K562 (cell line): ENCODE measurements around the gene AIF1. TPM values are rescaled to one million over a fixed set of nuclear protein-coding genes. Genes with fewer than 3 reads are reported as not detected.

Experiments used
- CSDE1 ChIP-seq, 2 experiments: fragments of 450-650 bp; IDR thresholded peaks; 2 replicates each; pipeline ENCODE4 v1.6.1; 2016; ENCODE audit warnings: mild to moderate bottlenecking in 1 of 2
- E2F3 ChIP-seq: fragments of 250-450 bp; sonication (Bioruptor Pico); IDR thresholded peaks from 2 replicates; pipeline ENCODE4 v1.4.0; 2020; ENCODE audit warnings: mild to moderate bottlenecking
- ERF ChIP-seq: fragments of 450-650 bp; formaldehyde crosslinking; IDR thresholded peaks from 2 replicates; pipeline ENCODE4 v1.4.0; 2020; ENCODE audit warnings: mild to moderate bottlenecking, mixed read lengths
- HNRNPK ChIP-seq: fragments of 200-400 bp; formaldehyde crosslinking; IDR thresholded peaks from one replicate; pipeline ENCODE4 v1.6.1; 2018; ENCODE audit warnings: mild to moderate bottlenecking, low read depth, low read length; ENCODE audit not compliant: poor library complexity, severe bottlenecking
- JUNB ChIP-seq: fragments of 450-650 bp; formaldehyde crosslinking; conservative IDR thresholded peaks from 2 replicates; pipeline ENCODE4 v1.4.0; 2020; ENCODE audit warnings: mild to moderate bottlenecking
- KAT8 ChIP-seq: fragments of 450-650 bp; IDR thresholded peaks from 2 replicates; pipeline ENCODE4 v1.6.1; 2016; ENCODE audit warnings: low read depth, mild to moderate bottlenecking
- MYC ChIP-seq, 2 experiments: fragments of 250-450 bp in 1 of 2; sonication (Bioruptor Pico) in 1 of 2; IDR thresholded peaks; 2 replicates each; pipeline versions ENCODE4 v1.5.1 to v1.6.1; 2012 to 2021; ENCODE audit warnings: low read depth in 2 of 2, borderline replicate concordance in 1 of 2, improper control_type of control experiment in 1 of 2, low read length in 1 of 2, mild to moderate bottlenecking in 1 of 2, moderate library complexity in 1 of 2
- POLR2A ChIP-seq: fragments of 450-650 bp; conservative IDR thresholded peaks from 2 replicates; pipeline ENCODE4 v1.6.1; 2016
- POLR3A ChIP-seq: IDR thresholded peaks from 2 replicates; pipeline ENCODE4 v1.6.1; 2011; ENCODE audit warnings: borderline replicate concordance, mild to moderate bottlenecking, moderate library complexity; ENCODE audit not compliant: insufficient read length, insufficient read depth; ENCODE audit errors: extremely low read depth
- SIX5 ChIP-seq, 2 experiments: IDR thresholded peaks; 2 replicates each; pipeline ENCODE4 v1.6.1; 2011; ENCODE audit warnings: low read length in 2 of 2, borderline replicate concordance in 1 of 2, low read depth in 1 of 2, mild to moderate bottlenecking in 1 of 2, moderate library complexity in 1 of 2; ENCODE audit not compliant: insufficient read depth in 1 of 2
- ZNF512 ChIP-seq: IDR thresholded peaks from 2 replicates; pipeline ENCODE4 v1.6.1; 2016; ENCODE audit warnings: missing genetic modification characterization, missing compliant biosample characterization
- ZNF551 ChIP-seq: fragments of 250-450 bp; sonication (Bioruptor Pico); IDR thresholded peaks from 2 replicates; pipeline ENCODE4 v1.5.0; 2021; ENCODE audit warnings: mild to moderate bottlenecking, moderate library complexity
- polyA plus RNA-seq, 8 experiments: library from polyadenylated mRNA; depleted of rRNA in 4 of 8; stranded (reverse) in 5 of 8; unstranded in 3 of 8; fragments of >200 nt; fragmentation: Nextera tagmentation in 2 of 8; fragmentation: Illumina TruSeq in 1 of 8; extraction: Ambion mirVana in 2 of 8; extraction: Trizol in 1 of 8; gene quantifications; 2 replicates each; pipeline versions ENCODE4 v1.2.1 to v1.2.3, GENCODE V29; 2011 to 2014; ENCODE audit warnings: inconsistent platforms in 1 of 8, missing spikeins in 1 of 8
- total RNA-seq, 7 experiments: library from RNA; depleted of rRNA in 6 of 7; stranded (reverse); fragments of >200 nt in 6 of 7; fragmentation: Illumina TruSeq in 2 of 7; extraction: Trizol in 2 of 7; gene quantifications; 2 replicates each; pipeline versions ENCODE4 v1.2.1 to v1.2.3, GENCODE V29; 2011 to 2021; ENCODE audit warnings: low replicate concordance in 1 of 7
- TF ChIP-seq, protein P1 (sequence below): fragments of 250-450 bp; sonication (Bioruptor Pico); IDR thresholded peaks from 2 replicates; pipeline ENCODE4 v1.4.0; 2020; ENCODE audit warnings: mild to moderate bottlenecking
- TF ChIP-seq, protein P2 (sequence below): fragments of 450-650 bp; IDR thresholded peaks from 2 replicates; pipeline ENCODE4 v1.6.1; 2016; ENCODE audit warnings: low read depth, mild to moderate bottlenecking, moderate library complexity
- TF ChIP-seq, protein P3 (sequence below): sonication (generic); formaldehyde crosslinking; IDR thresholded peaks from 2 replicates; pipeline ENCODE4 v1.8.1; 2023; ENCODE audit warnings: mild to moderate bottlenecking, missing genetic modification reagents
- TF ChIP-seq, protein P4 (sequence below): fragments of 450-650 bp; IDR thresholded peaks from 2 replicates; pipeline ENCODE4 v1.7.1; 2018; ENCODE audit warnings: mild to moderate bottlenecking, low read depth; ENCODE audit not compliant: partially characterized antibody
- TF ChIP-seq, protein P5 (sequence below): fragments of 200-800 bp; sonication (Bioruptor generic); IDR thresholded peaks from 2 replicates; pipeline ENCODE4 v1.6.1; 2017; ENCODE audit warnings: missing genetic modification characterization, missing compliant biosample characterization

Gene AIF1
- total and polyA plus RNA-seq, 9 of the 15 experiments (the other 6 are each of a cell fraction or from before 2014, with no cell fraction given): 9.4 to 33.4 (median 19.4) TPM

DNA sequence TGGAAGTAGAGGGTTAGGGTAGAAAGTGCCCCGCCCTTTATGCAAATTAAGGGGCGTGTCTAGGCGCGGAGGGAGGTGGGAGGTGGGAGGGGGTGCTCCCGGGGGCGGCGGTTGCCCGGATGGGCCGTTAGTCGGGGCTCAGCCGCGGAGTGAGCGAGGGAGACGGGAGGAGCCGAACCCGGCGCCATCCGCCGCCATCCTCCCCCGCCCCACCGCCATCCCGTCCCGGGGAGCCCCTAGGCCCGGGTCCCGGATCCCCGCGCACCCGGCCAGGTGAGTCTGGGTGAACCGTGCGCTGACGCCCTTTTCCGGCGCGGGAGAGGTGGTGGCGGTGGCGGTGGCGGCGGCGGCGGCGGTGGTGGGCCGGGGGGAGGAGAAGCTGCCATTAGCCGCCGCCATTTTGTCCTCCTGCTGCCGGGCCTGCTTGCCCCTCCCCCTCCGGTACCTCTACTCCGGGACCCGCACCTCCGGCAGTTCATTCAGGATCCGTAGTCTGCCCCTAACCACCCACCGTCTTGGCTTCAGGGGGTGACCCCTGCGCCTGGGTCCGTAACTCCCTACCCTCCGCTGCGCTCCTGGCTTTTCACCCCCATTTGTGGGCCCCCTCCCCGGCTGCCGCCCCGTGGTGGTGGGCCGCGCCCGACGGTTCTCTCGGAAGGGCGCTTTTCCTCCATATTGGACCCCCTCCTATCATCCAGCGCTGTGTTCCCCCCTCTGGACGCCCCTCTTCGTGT lies 5.7 kb downstream of the AIF1 start, which contains the start of gene PRRC2A (continued):
- TF ChIP-seq, protein P1, sequence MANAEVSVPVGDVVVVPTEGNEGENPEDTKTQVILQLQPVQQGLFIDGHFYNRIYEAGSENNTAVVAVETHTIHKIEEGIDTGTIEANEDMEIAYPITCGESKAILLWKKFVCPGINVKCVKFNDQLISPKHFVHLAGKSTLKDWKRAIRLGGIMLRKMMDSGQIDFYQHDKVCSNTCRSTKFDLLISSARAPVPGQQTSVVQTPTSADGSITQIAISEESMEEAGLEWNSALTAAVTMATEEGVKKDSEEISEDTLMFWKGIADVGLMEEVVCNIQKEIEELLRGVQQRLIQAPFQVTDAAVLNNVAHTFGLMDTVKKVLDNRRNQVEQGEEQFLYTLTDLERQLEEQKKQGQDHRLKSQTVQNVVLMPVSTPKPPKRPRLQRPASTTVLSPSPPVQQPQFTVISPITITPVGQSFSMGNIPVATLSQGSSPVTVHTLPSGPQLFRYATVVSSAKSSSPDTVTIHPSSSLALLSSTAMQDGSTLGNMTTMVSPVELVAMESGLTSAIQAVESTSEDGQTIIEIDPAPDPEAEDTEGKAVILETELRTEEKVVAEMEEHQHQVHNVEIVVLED (CRISPR knock-in tag): peak; percentile 38; the same call in 1 of the 2 replicates
- TF ChIP-seq, protein P2, sequence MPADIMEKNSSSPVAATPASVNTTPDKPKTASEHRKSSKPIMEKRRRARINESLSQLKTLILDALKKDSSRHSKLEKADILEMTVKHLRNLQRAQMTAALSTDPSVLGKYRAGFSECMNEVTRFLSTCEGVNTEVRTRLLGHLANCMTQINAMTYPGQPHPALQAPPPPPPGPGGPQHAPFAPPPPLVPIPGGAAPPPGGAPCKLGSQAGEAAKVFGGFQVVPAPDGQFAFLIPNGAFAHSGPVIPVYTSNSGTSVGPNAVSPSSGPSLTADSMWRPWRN: no peak
- TF ChIP-seq POLR3A (no peak), SIX5 (IDR thresholded peaks at IDR 0.05; ENCODE audit: borderline replicate concordance in 1 of 2, insufficient read depth in 1 of 2, low read depth in 1 of 2, low read length in 2 of 2) (no peak), E2F3 (CRISPR knock-in tag) (0 out of 2 replicates have a peak, but pooled peaks have one; percentile 10), POLR2A (peak; percentile 83), MYC (IDR thresholded peaks at IDR 0.05; ENCODE audit: low read depth, low read length) (peak; percentile 92), MYC (CRISPR knock-in tag; IDR thresholded peaks at IDR 0.05; ENCODE audit: borderline replicate concordance, low read depth) (peak; percentile 92; the same call in 1 of the 2 replicates), ERF (CRISPR knock-in tag) (0 out of 2 replicates have a peak, but pooled peaks have one; percentile 33), ZNF551 (CRISPR knock-in tag) (no peak), HNRNPK (no peak), ZNF512 (no peak), KAT8 (peak; percentile 78), CSDE1 (IDR thresholded peaks at IDR 0.05) (no peak; a peak in 1 of 4 replicates), JUNB (CRISPR knock-in tag) (no peak)
- TF ChIP-seq, protein P3, sequence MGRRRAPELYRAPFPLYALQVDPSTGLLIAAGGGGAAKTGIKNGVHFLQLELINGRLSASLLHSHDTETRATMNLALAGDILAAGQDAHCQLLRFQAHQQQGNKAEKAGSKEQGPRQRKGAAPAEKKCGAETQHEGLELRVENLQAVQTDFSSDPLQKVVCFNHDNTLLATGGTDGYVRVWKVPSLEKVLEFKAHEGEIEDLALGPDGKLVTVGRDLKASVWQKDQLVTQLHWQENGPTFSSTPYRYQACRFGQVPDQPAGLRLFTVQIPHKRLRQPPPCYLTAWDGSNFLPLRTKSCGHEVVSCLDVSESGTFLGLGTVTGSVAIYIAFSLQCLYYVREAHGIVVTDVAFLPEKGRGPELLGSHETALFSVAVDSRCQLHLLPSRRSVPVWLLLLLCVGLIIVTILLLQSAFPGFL (CRISPR knock-in tag): 0 out of 2 replicates have a peak, but pooled peaks have one; percentile 57
- TF ChIP-seq, protein P4, sequence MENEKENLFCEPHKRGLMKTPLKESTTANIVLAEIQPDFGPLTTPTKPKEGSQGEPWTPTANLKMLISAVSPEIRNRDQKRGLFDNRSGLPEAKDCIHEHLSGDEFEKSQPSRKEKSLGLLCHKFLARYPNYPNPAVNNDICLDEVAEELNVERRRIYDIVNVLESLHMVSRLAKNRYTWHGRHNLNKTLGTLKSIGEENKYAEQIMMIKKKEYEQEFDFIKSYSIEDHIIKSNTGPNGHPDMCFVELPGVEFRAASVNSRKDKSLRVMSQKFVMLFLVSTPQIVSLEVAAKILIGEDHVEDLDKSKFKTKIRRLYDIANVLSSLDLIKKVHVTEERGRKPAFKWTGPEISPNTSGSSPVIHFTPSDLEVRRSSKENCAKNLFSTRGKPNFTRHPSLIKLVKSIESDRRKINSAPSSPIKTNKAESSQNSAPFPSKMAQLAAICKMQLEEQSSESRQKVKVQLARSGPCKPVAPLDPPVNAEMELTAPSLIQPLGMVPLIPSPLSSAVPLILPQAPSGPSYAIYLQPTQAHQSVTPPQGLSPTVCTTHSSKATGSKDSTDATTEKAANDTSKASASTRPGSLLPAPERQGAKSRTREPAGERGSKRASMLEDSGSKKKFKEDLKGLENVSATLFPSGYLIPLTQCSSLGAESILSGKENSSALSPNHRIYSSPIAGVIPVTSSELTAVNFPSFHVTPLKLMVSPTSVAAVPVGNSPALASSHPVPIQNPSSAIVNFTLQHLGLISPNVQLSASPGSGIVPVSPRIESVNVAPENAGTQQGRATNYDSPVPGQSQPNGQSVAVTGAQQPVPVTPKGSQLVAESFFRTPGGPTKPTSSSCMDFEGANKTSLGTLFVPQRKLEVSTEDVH: no peak
- TF ChIP-seq, protein P5, sequence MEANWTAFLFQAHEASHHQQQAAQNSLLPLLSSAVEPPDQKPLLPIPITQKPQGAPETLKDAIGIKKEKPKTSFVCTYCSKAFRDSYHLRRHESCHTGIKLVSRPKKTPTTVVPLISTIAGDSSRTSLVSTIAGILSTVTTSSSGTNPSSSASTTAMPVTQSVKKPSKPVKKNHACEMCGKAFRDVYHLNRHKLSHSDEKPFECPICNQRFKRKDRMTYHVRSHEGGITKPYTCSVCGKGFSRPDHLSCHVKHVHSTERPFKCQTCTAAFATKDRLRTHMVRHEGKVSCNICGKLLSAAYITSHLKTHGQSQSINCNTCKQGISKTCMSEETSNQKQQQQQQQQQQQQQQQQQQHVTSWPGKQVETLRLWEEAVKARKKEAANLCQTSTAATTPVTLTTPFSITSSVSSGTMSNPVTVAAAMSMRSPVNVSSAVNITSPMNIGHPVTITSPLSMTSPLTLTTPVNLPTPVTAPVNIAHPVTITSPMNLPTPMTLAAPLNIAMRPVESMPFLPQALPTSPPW (CRISPR knock-in tag): peak; percentile 100
